HG03095 (cell line): ENCODE measurements around the gene YDJC.
A peak's percentile ranks its signal among the peaks of the same experiment; 100 is the strongest.
"Not testable (repeated sequence)": the region's sequence is repeated elsewhere in the genome, so short reads cannot be mapped to it uniquely, and the experiment has no call there.

ENCODE experiments used
- ATAC-seq: cut with Tn5 transposase; IDR thresholded peaks from one replicate; pipeline ENCODE4 v1.9.1; 2021; ENCODE audit warnings: moderate library complexity; ENCODE audit not compliant: unreplicated experiment

YDJC gene

GRCh38 chr22:21632931-21633330 lies 3.1 kb upstream of the YDJC start:
- no peak for ATAC-seq

GRCh38 chr22:21632237-21632895 lies 2.5 kb upstream of the YDJC start, which contains the start of gene CCDC116:
TSS of gene CCDC116 (plus strand) at chr22:21632760. CDS start at chr22:21633182, 422 bp downstream.
- ATAC-seq: no peak

GRCh38 chr22:21631025-21631424 lies 1.2 kb upstream of the YDJC start:
- ATAC-seq: no peak

- ATAC-seq: peak; percentile 1
Measured at GRCh38 chr22:21628386-21629254, 1.2 kb downstream of the YDJC start.

GRCh38 chr22:21626735-21627469 lies 2.9 kb downstream of the YDJC start:
- no peak for ATAC-seq

- no peak for ATAC-seq
Measured at GRCh38 chr22:21626073-21626734, 3.6 kb downstream of the YDJC start.

GRCh38 chr22:21624880-21625791 lies 4.7 kb downstream of the YDJC start:
- no peak for ATAC-seq

GRCh38 chr22:21624120-21624879 lies 5.5 kb downstream of the YDJC start:
- no peak for ATAC-seq

- no peak for ATAC-seq
Measured at GRCh38 chr22:21623648-21623970, 6.2 kb downstream of the YDJC start.

- no peak for ATAC-seq
Measured at GRCh38 chr22:21622919-21623647, 6.7 kb downstream of the YDJC start.

GRCh38 chr22:21622011-21622918 lies 7.6 kb downstream of the YDJC start:
- ATAC-seq: no peak

GRCh38 chr22:21621025-21621424 lies 8.8 kb downstream of the YDJC start:
- no peak for ATAC-seq

GRCh38 chr22:21617337-21617736 lies 12.5 kb downstream of the YDJC start:
- ATAC-seq: not testable (repeated sequence)

GRCh38 chr22:21615731-21616130 lies 14.1 kb downstream of the YDJC start:
- ATAC-seq: no peak

- ATAC-seq: no peak
Measured at GRCh38 chr22:21613553-21614233, 16.1 kb downstream of the YDJC start.

- ATAC-seq: no peak
Measured at GRCh38 chr22:21612858-21613257, 17.0 kb downstream of the YDJC start.
